Suprapubic skin (tissue), 4 donors: Measurements from ENCODE around the gene NKX1-2. TPM values are rescaled to one million over a fixed set of nuclear protein-coding genes. Genes with fewer than 3 reads are reported as not detected.

Source experiments
- DNase-seq, 2 donors: peaks; one replicate each; pipeline ENCODE4 v3.0.0-alpha.2; 2019; ENCODE audit warnings: low spot score in 2 of 2
- H3K27ac ChIP-seq: fragments of 200-600 bp; sonication (generic); one replicate; pipeline ENCODE4 v1.5.1; 2019
- H3K27me3 ChIP-seq: fragments of 200-600 bp; sonication (generic); one replicate; pipeline ENCODE4 v1.5.1; 2019
- H3K36me3 ChIP-seq: fragments of 200-600 bp; sonication (generic); one replicate; pipeline ENCODE4 v1.5.1; 2019
- H3K4me1 ChIP-seq: fragments of 200-600 bp; sonication (generic); one replicate; pipeline ENCODE4 v1.5.1; 2019
- H3K4me3 ChIP-seq: fragments of 200-600 bp; sonication (generic); one replicate; pipeline ENCODE4 v1.5.1; 2019; ENCODE audit warnings: mild to moderate bottlenecking
- H3K9me3 ChIP-seq: fragments of 200-600 bp; sonication (generic); one replicate; pipeline ENCODE4 v1.5.1; 2019
- CTCF ChIP-seq, 2 donors: fragments of 200-600 bp in 1 of 2; fragments of 450-650 bp in 1 of 2; sonication (generic) in 1 of 2; IDR thresholded peaks; one replicate each; pipeline ENCODE4 v1.5.1; 2016 to 2019; ENCODE audit warnings: antibody characterized with exemption in 2 of 2, mild to moderate bottlenecking in 1 of 2, moderate library complexity in 1 of 2
- EP300 ChIP-seq: sonication (generic); formaldehyde crosslinking; IDR thresholded peaks from one replicate; pipeline ENCODE4 v1.6.1; 2017; ENCODE audit warnings: antibody characterized with exemption
- POLR2A ChIP-seq, 2 donors: fragments of 450-650 bp; IDR thresholded peaks; one replicate each; pipeline ENCODE4 v1.6.1; 2017; ENCODE audit warnings: antibody characterized with exemption in 2 of 2, mild to moderate bottlenecking in 2 of 2, moderate library complexity in 2 of 2
- POLR2AphosphoS5 ChIP-seq, 3 donors: sonication (generic); formaldehyde crosslinking; IDR thresholded peaks; one replicate each; pipeline ENCODE4 v1.6.1; 2017; ENCODE audit warnings: antibody characterized with exemption in 3 of 3
- WGBS: methylation state at CpG from one replicate; pipeline ENCODE4 v1.1.5; 2018; 5-methylcytosine and 5-hydroxymethylcytosine counted together
- total RNA-seq, 4 donors: library from RNA; depleted of rRNA; stranded (reverse); fragments of >200 nt; gene quantifications; one replicate each; pipeline ENCODE4 v1.1.0, GENCODE V29; 2016

NKX1-2 gene
- total RNA-seq, 4 donors from 2014 or later = 0.56 to 3.3 (median 1.0) TPM

DNA sequence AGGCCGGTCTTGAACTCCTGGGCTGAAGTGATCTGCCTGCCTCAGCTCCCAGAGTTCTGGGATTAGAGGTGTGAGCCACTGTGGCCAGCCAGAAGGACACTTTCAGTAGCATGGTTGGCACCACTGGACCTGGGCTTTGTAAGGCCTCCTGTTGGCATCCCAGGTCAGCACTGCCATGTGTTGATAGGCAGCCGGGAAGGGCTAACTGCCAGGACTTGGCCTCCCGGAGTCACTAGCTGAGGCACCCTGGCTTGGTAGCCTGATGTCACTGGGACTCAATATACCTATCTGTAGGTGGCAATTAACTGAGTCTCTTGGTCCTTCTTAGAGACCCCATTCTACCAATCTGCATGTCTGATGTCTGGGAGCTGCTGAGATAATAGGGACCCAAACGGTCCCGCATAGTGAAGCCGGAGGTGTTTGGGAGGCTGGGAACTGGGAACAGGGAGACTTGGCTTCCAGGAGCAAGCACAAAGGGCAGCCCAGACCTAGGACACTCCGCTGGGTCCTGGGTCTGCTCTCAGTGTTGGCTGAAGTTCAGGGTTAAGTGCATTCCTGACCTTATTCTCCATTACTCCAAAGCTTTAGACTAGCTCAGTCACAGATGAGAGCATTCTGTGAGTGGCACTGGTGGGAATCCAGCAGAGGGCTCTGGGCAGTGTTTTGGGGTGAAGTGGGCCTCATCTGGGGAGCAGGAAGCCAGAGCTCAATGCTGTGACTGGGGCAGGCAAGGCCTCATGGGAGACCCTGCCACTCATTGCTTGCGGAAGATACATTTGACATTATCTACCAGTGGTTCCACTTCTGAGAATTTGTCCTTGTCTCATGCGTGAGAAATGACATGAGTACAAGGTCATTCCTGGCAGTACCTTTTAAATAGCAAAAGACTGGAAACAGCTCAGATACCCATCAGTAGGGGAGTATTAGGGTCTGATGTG, 14.5 kb upstream of the NKX1-2 start:
- 83% methylated on average over 6 of the region's 9 CpGs for WGBS
- DNase-seq = no peak
- no peaks in the 10 kb centered on the region for H3K36me3 ChIP-seq
- no peaks in the 10 kb centered on the region for H3K9me3 ChIP-seq
- peaks cover 9% of the 10 kb centered on the region for H3K4me1 ChIP-seq
- H3K27me3 ChIP-seq = no peaks in the 10 kb centered on the region
- no peak overlapping the region for H3K4me3 ChIP-seq
- no peak overlapping the region for H3K27ac ChIP-seq
- TF ChIP-seq POLR2A (IDR thresholded peaks at IDR 0.05) = no peak
- no peak for TF ChIP-seq CTCF (IDR thresholded peaks at IDR 0.05)
- no peak for TF ChIP-seq POLR2AphosphoS5 (IDR thresholded peaks at IDR 0.05)
- TF ChIP-seq EP300 = no peak

GRCh38 chr10:124462348-124462695, 12.5 kb upstream of the NKX1-2 start:
- DNase-seq = no peak
- TF ChIP-seq POLR2AphosphoS5 (IDR thresholded peaks at IDR 0.05) (no peak), CTCF (IDR thresholded peaks at IDR 0.05) (no peak), EP300 (no peak), POLR2A (IDR thresholded peaks at IDR 0.05) (no peak)
- WGBS = 75% methylated on average over 8 of the region's 8 CpGs
- Histone ChIP-seq H3K27ac (no peak overlapping the region), H3K36me3 (no peaks in the 10 kb centered on the region), H3K4me1 (peaks cover 15% of the 10 kb centered on the region), H3K4me3 (peak overlapping the region; percentile 95), H3K9me3 (no peaks in the 10 kb centered on the region), H3K27me3 (no peaks in the 10 kb centered on the region)

- Histone ChIP-seq H3K27ac (peak within 1 kb of the TSS; percentile 82), H3K4me3 (peak within 1 kb of the TSS; percentile 95), H3K4me1 (peaks cover 15% of the 10 kb centered on the region), H3K27me3 (no peaks in the 10 kb centered on the region), H3K9me3 (no peaks in the 10 kb centered on the region), H3K36me3 (no peaks in the 10 kb centered on the region)
- WGBS = 3% methylated on average over 13 of the region's 81 CpGs
- TF ChIP-seq EP300 (no peak), POLR2A (IDR thresholded peaks at IDR 0.05) (peak in 1 of 2 donors; percentile 37), CTCF (IDR thresholded peaks at IDR 0.05) (peak; percentile 25 to 66)
- DNase-seq = peak; percentile 88 to 91
These were observed 12.0 kb upstream of the NKX1-2 start, which contains the start of gene LHPP for GRCh38 chr10:124461642-124462347. TSS of gene LHPP (plus strand) at chr10:124461823. CDS start at chr10:124461863, 40 bp downstream.

GRCh38 chr10:124460144-124460543, 10.3 kb upstream of the NKX1-2 start:
- no peak overlapping the region for H3K27ac ChIP-seq
- peaks cover 8% of the 10 kb centered on the region for H3K27me3 ChIP-seq
- TF ChIP-seq POLR2A (IDR thresholded peaks at IDR 0.05) = no peak
- TF ChIP-seq POLR2AphosphoS5 (IDR thresholded peaks at IDR 0.05) = no peak
- no peak for TF ChIP-seq EP300
- TF ChIP-seq CTCF (IDR thresholded peaks at IDR 0.05) = no peak
- H3K9me3 ChIP-seq = no peaks in the 10 kb centered on the region
- 74% methylated on average over 4 of the region's 5 CpGs for WGBS
- peaks cover 15% of the 10 kb centered on the region for H3K4me1 ChIP-seq
- DNase-seq = no peak
- H3K36me3 ChIP-seq = no peaks in the 10 kb centered on the region
- H3K4me3 ChIP-seq = no peak overlapping the region

- H3K27me3 ChIP-seq = peaks cover 12% of the 10 kb centered on the region
- 39% methylated on average over 1 of the region's 1 CpG for WGBS
- no peaks in the 10 kb centered on the region for H3K9me3 ChIP-seq
- DNase-seq = no peak
- TF ChIP-seq POLR2A (IDR thresholded peaks at IDR 0.05) = no peak
- TF ChIP-seq CTCF (IDR thresholded peaks at IDR 0.05) = no peak
- no peak for TF ChIP-seq EP300
- TF ChIP-seq POLR2AphosphoS5 (IDR thresholded peaks at IDR 0.05) = no peak
- H3K36me3 ChIP-seq = no peaks in the 10 kb centered on the region
- no peak overlapping the region for H3K27ac ChIP-seq
- H3K4me1 ChIP-seq = peaks cover 15% of the 10 kb centered on the region
- no peak overlapping the region for H3K4me3 ChIP-seq
These were observed 9.6 kb upstream of the NKX1-2 start for GRCh38 chr10:124459395-124459794.
